Muscle of back (tissue), 11 donors: Measurements from ENCODE around the gene RGS17. TPM values are rescaled to one million over a fixed set of nuclear protein-coding genes. Genes with fewer than 3 reads are reported as not detected.
"Not testable (repeated sequence)": the region's sequence is repeated elsewhere in the genome, so short reads cannot be mapped to it uniquely, and the experiment has no call there.

Experiments
- DNase-seq, 3 donors: peaks; one replicate each; pipeline versions ENCODE4 v3.0.0 to v3.0.0-alpha.2; 2013
- polyA plus RNA-seq, 10 donors: library from polyadenylated mRNA; unstranded; fragments of 120-200 nt; gene quantifications; one replicate each; pipeline ENCODE4 v1.2.1, GENCODE V29; 2013; ENCODE audit not compliant: insufficient read length in 10 of 10

The RGS17 gene
- polyA plus RNA-seq, 10 donors: 0.67 to 1.7 (median 0.85) TPM

- DNase-seq: no peak
Observed at GRCh38 chr6:153038378-153039057, 92.6 kb downstream of the RGS17 start.

GRCh38 chr6:153034139-153034538, 96.9 kb downstream of the RGS17 start:
- DNase-seq: no peak

- peak; percentile 15 to 38 (median 36) for DNase-seq
Observed at GRCh38 chr6:153032255-153032882, 98.7 kb downstream of the RGS17 start.

- DNase-seq: no peak
Observed at GRCh38 chr6:153031335-153031955, 99.6 kb downstream of the RGS17 start.

- DNase-seq: no peak
Observed at GRCh38 chr6:153028963-153029362, 102.1 kb downstream of the RGS17 start.

- peak in 1 of 3 donors; percentile 2 for DNase-seq
Observed at GRCh38 chr6:153028286-153028685, 102.8 kb downstream of the RGS17 start.

- no peak for DNase-seq
Observed at GRCh38 chr6:153027480-153027879, 103.6 kb downstream of the RGS17 start.

- DNase-seq: no peak
Observed at GRCh38 chr6:153024709-153025017, 106.4 kb downstream of the RGS17 start.

- peak in 2 of 3 donors; percentile 44 to 62 for DNase-seq
Observed at GRCh38 chr6:153023977-153024708, 106.9 kb downstream of the RGS17 start.

- DNase-seq: no peak
Observed at GRCh38 chr6:153018355-153018754, 112.7 kb downstream of the RGS17 start.

- DNase-seq: no peak
Observed at GRCh38 chr6:153016846-153017245, 114.2 kb downstream of the RGS17 start.

GRCh38 chr6:153015094-153015640, 115.9 kb downstream of the RGS17 start:
- DNase-seq: no peak

GRCh38 chr6:153013438-153013837, 117.6 kb downstream of the RGS17 start:
- DNase-seq: no peak

GRCh38 chr6:153012856-153013255, 118.2 kb downstream of the RGS17 start:
- DNase-seq: no peak

- no peak for DNase-seq
Observed at GRCh38 chr6:153003366-153003690, 127.8 kb downstream of the RGS17 start.

- DNase-seq: peak; percentile 97 to 98 (median 97)
Observed at GRCh38 chr6:153002613-153003365, 128.3 kb downstream of the RGS17 start, which contains the start of gene MTRF1L. Gene MTRF1L (minus strand): TSS chr6:153002709. CDS start chr6:153002685, 24 bp downstream.

- DNase-seq: peak in 2 of 3 donors; percentile 24 to 67
Observed at GRCh38 chr6:153001767-153002612, 129.1 kb downstream of the RGS17 start.

GRCh38 chr6:153000790-153001189, 130.3 kb downstream of the RGS17 start:
- not testable (repeated sequence) for DNase-seq

GRCh38 chr6:153000243-153000642, 130.8 kb downstream of the RGS17 start:
- DNase-seq: no peak

GRCh38 chr6:152999538-152999937, 131.5 kb downstream of the RGS17 start:
- DNase-seq: not testable (repeated sequence)
